Vagina (tissue), 2 donors: ENCODE data around the gene FAM151A.

Experiments
- CTCF ChIP-seq, 3 experiments: fragments of 450-650 bp in 2 of 3; fragments of 200-600 bp in 1 of 3; sonication (generic) in 1 of 3; IDR thresholded peaks; one replicate each; pipeline ENCODE4 v1.5.1; 2017 to 2019; ENCODE audit warnings: antibody characterized with exemption in 3 of 3, mild to moderate bottlenecking in 2 of 3, moderate library complexity in 2 of 3
- POLR2AphosphoS5 ChIP-seq, 2 donors: sonication (generic); formaldehyde crosslinking; IDR thresholded peaks; one replicate each; pipeline ENCODE4 v1.9.0; 2017; ENCODE audit warnings: antibody characterized with exemption in 2 of 2, mild to moderate bottlenecking in 2 of 2, low read depth in 1 of 2; ENCODE audit not compliant: insufficient read depth in 1 of 2

GRCh38 chr1:54564312-54565112 is 58.8 kb downstream of the FAM151A start:
- TF ChIP-seq CTCF (IDR thresholded peaks at IDR 0.05) (no peak), POLR2AphosphoS5 (IDR thresholded peaks at IDR 0.05; ENCODE audit: insufficient read depth in 1 of 2, low read depth in 1 of 2) (no peak)
